ENCODE data around the gene IL2RA. TPM values are rescaled to one million over a fixed set of nuclear protein-coding genes. Genes with fewer than 3 reads are reported as not detected.

IL2RA gene
- total RNA-seq, 3 donors from 2014 or later: 0.33 to 1.3 (median 0.88) TPM

GRCh38 chr10:6009961-6010360 is 52.2 kb downstream of the IL2RA start:
- intact Hi-C loops (cut with DNase I; ENCODE audit: low total_unique reads): no loop called here
- Histone ChIP-seq H3K27ac (peak overlapping the region in 1 of 2 donors; percentile 45), H3K4me1 (no peaks in the 10 kb centered on the region)

GRCh38 chr10:6009150-6009549 is 53.0 kb downstream of the IL2RA start:
- no peak for TF ChIP-seq POLR2AphosphoS5 (IDR thresholded peaks at IDR 0.05)
- no peak for TF ChIP-seq CTCF (IDR thresholded peaks at IDR 0.05)
- TF ChIP-seq POLR2A (IDR thresholded peaks at IDR 0.05): no peak
- H3K27me3 ChIP-seq: no peaks in the 10 kb centered on the region
- DNase-seq (ENCODE audit: low spot score in 2 of 2): no peak
- H3K9me3 ChIP-seq: no peaks in the 10 kb centered on the region
- intact Hi-C loops (cut with DNase I; ENCODE audit: low total_unique reads): no loop called here
- peak overlapping the region; percentile 33 to 65 for H3K27ac ChIP-seq
- no peaks in the 10 kb centered on the region for H3K4me1 ChIP-seq
- H3K36me3 ChIP-seq: no peaks in the 10 kb centered on the region
- peak overlapping the region; percentile 17 to 35 (median 20) for H3K4me3 ChIP-seq

More at GRCh38 chr10:6009961-6010360, 52.2 kb downstream of the IL2RA start:
- Histone ChIP-seq H3K27me3 (no peaks in the 10 kb centered on the region), H3K9me3 (no peaks in the 10 kb centered on the region), H3K4me3 (no peak overlapping the region), H3K36me3 (no peaks in the 10 kb centered on the region)
- TF ChIP-seq POLR2A (IDR thresholded peaks at IDR 0.05) (no peak), CTCF (IDR thresholded peaks at IDR 0.05) (no peak), POLR2AphosphoS5 (IDR thresholded peaks at IDR 0.05) (no peak)
- DNase-seq (ENCODE audit: low spot score in 2 of 2): no peak

DNA sequence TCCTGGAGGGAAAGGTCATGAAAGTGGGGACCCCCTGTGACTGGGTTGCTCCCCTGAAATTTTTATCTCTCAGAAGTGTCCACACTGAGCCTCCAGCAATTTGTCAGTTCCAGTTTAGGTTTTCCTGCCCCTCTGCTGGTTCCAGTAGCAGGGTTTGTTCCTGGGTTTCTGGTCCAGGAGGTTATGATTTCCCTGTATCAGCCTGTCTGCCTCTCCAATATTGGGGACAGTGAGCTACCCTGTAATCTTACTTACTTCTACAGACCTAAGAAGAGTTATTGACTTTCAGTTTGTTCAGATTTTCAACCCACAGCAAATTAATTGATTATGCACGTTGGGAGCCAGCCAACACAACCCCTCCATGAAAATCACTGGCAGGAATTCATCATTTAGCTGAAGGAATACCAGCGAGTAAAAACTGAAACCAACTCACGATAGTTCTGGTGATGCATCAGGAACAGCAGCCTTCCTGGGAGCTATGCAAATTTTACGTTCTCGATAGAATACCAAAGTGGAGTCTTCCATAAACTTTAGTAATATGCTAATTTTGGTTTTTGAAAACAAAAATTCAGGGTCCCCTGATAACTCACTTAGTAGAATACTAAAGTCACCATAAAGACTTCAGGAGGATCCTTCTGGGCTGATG is 53.5 kb downstream of the IL2RA start:
- intact Hi-C loops (cut with DNase I; ENCODE audit: low total_unique reads): no loop called here
- Histone ChIP-seq H3K36me3 (no peaks in the 10 kb centered on the region), H3K4me3 (peak overlapping the region; percentile 17 to 35 (median 20)), H3K27ac (peak overlapping the region; percentile 33 to 65), H3K4me1 (no peaks in the 10 kb centered on the region), H3K9me3 (no peaks in the 10 kb centered on the region), H3K27me3 (no peaks in the 10 kb centered on the region)
- no peak for TF ChIP-seq CTCF (IDR thresholded peaks at IDR 0.05)
- no peak for TF ChIP-seq POLR2A (IDR thresholded peaks at IDR 0.05)
- TF ChIP-seq POLR2AphosphoS5 (IDR thresholded peaks at IDR 0.05): no peak
- no peak for DNase-seq (ENCODE audit: low spot score in 2 of 2)

DNA sequence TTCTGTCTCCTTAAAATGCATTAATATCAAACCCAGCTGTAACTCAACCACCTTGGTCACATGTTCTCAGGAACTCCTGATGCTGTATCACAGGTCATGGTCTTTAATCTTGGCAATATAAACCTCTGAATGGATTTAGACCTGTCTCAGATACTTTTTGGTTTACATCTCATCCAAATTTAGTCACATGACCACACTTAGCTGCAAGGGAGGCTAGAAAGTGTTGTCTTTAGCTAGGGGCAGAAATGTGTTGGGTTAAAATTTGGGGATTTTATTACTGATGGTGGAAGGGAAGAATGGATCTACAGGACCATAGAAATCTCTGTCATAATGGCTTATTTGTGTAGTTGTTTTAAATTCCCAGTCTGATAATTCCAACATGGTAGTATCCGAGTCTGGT is 55.2 kb downstream of the IL2RA start:
- no peaks in the 10 kb centered on the region for H3K36me3 ChIP-seq
- no peaks in the 10 kb centered on the region for H3K27me3 ChIP-seq
- no peaks in the 10 kb centered on the region for H3K4me1 ChIP-seq
- intact Hi-C loops (cut with DNase I; ENCODE audit: low total_unique reads): no loop called here
- no peaks in the 10 kb centered on the region for H3K9me3 ChIP-seq
- TF ChIP-seq CTCF (IDR thresholded peaks at IDR 0.05) (no peak), POLR2AphosphoS5 (IDR thresholded peaks at IDR 0.05) (no peak), POLR2A (IDR thresholded peaks at IDR 0.05) (no peak)
- H3K27ac ChIP-seq: no peak overlapping the region
- H3K4me3 ChIP-seq: no peak overlapping the region
- DNase-seq (ENCODE audit: low spot score in 2 of 2): no peak

GRCh38 chr10:6006546-6006945 is 55.6 kb downstream of the IL2RA start:
- Histone ChIP-seq H3K4me3 (no peak overlapping the region), H3K27ac (no peak overlapping the region), H3K36me3 (no peaks in the 10 kb centered on the region), H3K9me3 (no peaks in the 10 kb centered on the region), H3K4me1 (no peaks in the 10 kb centered on the region), H3K27me3 (no peaks in the 10 kb centered on the region)
- no peak for DNase-seq (ENCODE audit: low spot score in 2 of 2)
- TF ChIP-seq POLR2A (IDR thresholded peaks at IDR 0.05) (no peak), POLR2AphosphoS5 (IDR thresholded peaks at IDR 0.05) (no peak), CTCF (IDR thresholded peaks at IDR 0.05) (no peak)
- intact Hi-C loops (cut with DNase I; ENCODE audit: low total_unique reads): no loop called here

Data from breast epithelium (tissue), 4 donors.